Measurements from ENCODE around the gene FRRS1L.

Gene FRRS1L

DNA sequence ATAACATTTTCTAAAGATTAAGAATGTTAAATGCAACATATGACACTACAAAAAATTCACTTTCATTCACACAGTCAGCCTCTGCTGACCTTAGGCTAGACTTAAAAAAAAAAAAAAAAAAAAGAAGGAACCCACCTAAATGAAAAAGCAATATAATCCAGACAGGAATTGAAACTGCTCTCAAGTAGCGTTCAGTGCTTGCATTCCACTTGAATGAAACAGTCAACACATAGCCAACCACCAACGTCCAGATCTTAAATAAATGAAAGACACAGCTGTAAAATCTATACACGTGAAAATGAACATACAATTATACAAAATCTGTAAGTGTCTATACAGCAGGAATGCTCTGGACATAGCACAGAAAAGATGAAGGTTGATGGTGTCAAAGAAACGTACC lies 58.7 kb downstream of the FRRS1L start:
- Histone ChIP-seq H3K4me3 (ENCODE audit: low read length) (no peak overlapping the region), H3K9me3 (ENCODE audit: control insufficient read depth, insufficient read depth, low read length) (no peaks in the 10 kb centered on the region), H3K27ac (ENCODE audit: low read length) (no peak overlapping the region), H3K36me3 (ENCODE audit: control insufficient read depth, insufficient read depth, low read length) (no peaks in the 10 kb centered on the region), H3K27me3 (ENCODE audit: control insufficient read depth, insufficient read depth, low read length) (no peaks in the 10 kb centered on the region), H3K4me1 (ENCODE audit: control insufficient read depth, insufficient read depth, low read length) (no peaks in the 10 kb centered on the region)
- no CpG with 5 or more reads among the region's 4 CpGs for WGBS (ENCODE audit: insufficient coverage, insufficient read length)
- no peak for DNase-seq (ENCODE audit: low read depth, low spot score)

- no peak for DNase-seq (ENCODE audit: low read depth, low spot score)
- Histone ChIP-seq H3K27ac (ENCODE audit: low read length) (no peak overlapping the region), H3K27me3 (ENCODE audit: control insufficient read depth, insufficient read depth, low read length) (no peaks in the 10 kb centered on the region), H3K36me3 (ENCODE audit: control insufficient read depth, insufficient read depth, low read length) (no peaks in the 10 kb centered on the region), H3K9me3 (ENCODE audit: control insufficient read depth, insufficient read depth, low read length) (no peaks in the 10 kb centered on the region), H3K4me1 (ENCODE audit: control insufficient read depth, insufficient read depth, low read length) (no peaks in the 10 kb centered on the region), H3K4me3 (ENCODE audit: low read length) (no peak overlapping the region)
- no CpG with 5 or more reads among the region's 4 CpGs for WGBS (ENCODE audit: insufficient coverage, insufficient read length)
Observed at GRCh38 chr9:109107402-109108240, 59.4 kb downstream of the FRRS1L start.

GRCh38 chr9:109101810-109102209 lies 65.2 kb downstream of the FRRS1L start:
- no CpG with 5 or more reads among the region's 3 CpGs for WGBS (ENCODE audit: insufficient coverage, insufficient read length)
- H3K27ac ChIP-seq (ENCODE audit: low read length), result no peak overlapping the region
- no peak overlapping the region for H3K4me3 ChIP-seq (ENCODE audit: low read length)
- H3K9me3 ChIP-seq (ENCODE audit: control insufficient read depth, insufficient read depth, low read length), result no peaks in the 10 kb centered on the region
- H3K4me1 ChIP-seq (ENCODE audit: control insufficient read depth, insufficient read depth, low read length), result peaks cover 4% of the 10 kb centered on the region; the same call in 1 of the 2 replicates
- no peaks in the 10 kb centered on the region; the same call in 1 of the 2 replicates for H3K27me3 ChIP-seq (ENCODE audit: control insufficient read depth, insufficient read depth, low read length)
- no peaks in the 10 kb centered on the region for H3K36me3 ChIP-seq (ENCODE audit: control insufficient read depth, insufficient read depth, low read length)
- no peak for DNase-seq (ENCODE audit: low read depth, low spot score)

GRCh38 chr9:109101202-109101595 lies 65.8 kb downstream of the FRRS1L start:
- no CpG with 5 or more reads among the region's 3 CpGs for WGBS (ENCODE audit: insufficient coverage, insufficient read length)
- no peaks in the 10 kb centered on the region for H3K9me3 ChIP-seq (ENCODE audit: control insufficient read depth, insufficient read depth, low read length)
- no peak overlapping the region for H3K27ac ChIP-seq (ENCODE audit: low read length)
- DNase-seq (ENCODE audit: low read depth, low spot score), result no peak
- no peak overlapping the region for H3K4me3 ChIP-seq (ENCODE audit: low read length)
- H3K36me3 ChIP-seq (ENCODE audit: control insufficient read depth, insufficient read depth, low read length), result no peaks in the 10 kb centered on the region
- H3K27me3 ChIP-seq (ENCODE audit: control insufficient read depth, insufficient read depth, low read length), result no peaks in the 10 kb centered on the region; the same call in 1 of the 2 replicates
- H3K4me1 ChIP-seq (ENCODE audit: control insufficient read depth, insufficient read depth, low read length), result peaks cover 4% of the 10 kb centered on the region; the same call in 1 of the 2 replicates

- H3K36me3 ChIP-seq (ENCODE audit: control insufficient read depth, insufficient read depth, low read length), result no peaks in the 10 kb centered on the region
- DNase-seq (ENCODE audit: low read depth, low spot score), result no peak
- H3K4me3 ChIP-seq (ENCODE audit: low read length), result no peak overlapping the region
- H3K27me3 ChIP-seq (ENCODE audit: control insufficient read depth, insufficient read depth, low read length), result no peaks in the 10 kb centered on the region; the same call in 1 of the 2 replicates
- no CpG with 5 or more reads among the region's 3 CpGs for WGBS (ENCODE audit: insufficient coverage, insufficient read length)
- no peaks in the 10 kb centered on the region for H3K9me3 ChIP-seq (ENCODE audit: control insufficient read depth, insufficient read depth, low read length)
- H3K27ac ChIP-seq (ENCODE audit: low read length), result no peak overlapping the region
- peaks cover 4% of the 10 kb centered on the region; the same call in 1 of the 2 replicates for H3K4me1 ChIP-seq (ENCODE audit: control insufficient read depth, insufficient read depth, low read length)
Observed at GRCh38 chr9:109100543-109101201, 66.4 kb downstream of the FRRS1L start.

- H3K4me1 ChIP-seq (ENCODE audit: control insufficient read depth, insufficient read depth, low read length), result peaks cover 4% of the 10 kb centered on the region; the same call in 1 of the 2 replicates
- no CpG with 5 or more reads among the region's 2 CpGs for WGBS (ENCODE audit: insufficient coverage, insufficient read length)
- DNase-seq (ENCODE audit: low read depth, low spot score), result no peak
- H3K27ac ChIP-seq (ENCODE audit: low read length), result no peak overlapping the region
- H3K36me3 ChIP-seq (ENCODE audit: control insufficient read depth, insufficient read depth, low read length), result no peaks in the 10 kb centered on the region
- no peaks in the 10 kb centered on the region for H3K9me3 ChIP-seq (ENCODE audit: control insufficient read depth, insufficient read depth, low read length)
- no peaks in the 10 kb centered on the region; the same call in 1 of the 2 replicates for H3K27me3 ChIP-seq (ENCODE audit: control insufficient read depth, insufficient read depth, low read length)
- no peak overlapping the region for H3K4me3 ChIP-seq (ENCODE audit: low read length)
Observed at GRCh38 chr9:109098960-109099308, 68.1 kb downstream of the FRRS1L start.

DNA sequence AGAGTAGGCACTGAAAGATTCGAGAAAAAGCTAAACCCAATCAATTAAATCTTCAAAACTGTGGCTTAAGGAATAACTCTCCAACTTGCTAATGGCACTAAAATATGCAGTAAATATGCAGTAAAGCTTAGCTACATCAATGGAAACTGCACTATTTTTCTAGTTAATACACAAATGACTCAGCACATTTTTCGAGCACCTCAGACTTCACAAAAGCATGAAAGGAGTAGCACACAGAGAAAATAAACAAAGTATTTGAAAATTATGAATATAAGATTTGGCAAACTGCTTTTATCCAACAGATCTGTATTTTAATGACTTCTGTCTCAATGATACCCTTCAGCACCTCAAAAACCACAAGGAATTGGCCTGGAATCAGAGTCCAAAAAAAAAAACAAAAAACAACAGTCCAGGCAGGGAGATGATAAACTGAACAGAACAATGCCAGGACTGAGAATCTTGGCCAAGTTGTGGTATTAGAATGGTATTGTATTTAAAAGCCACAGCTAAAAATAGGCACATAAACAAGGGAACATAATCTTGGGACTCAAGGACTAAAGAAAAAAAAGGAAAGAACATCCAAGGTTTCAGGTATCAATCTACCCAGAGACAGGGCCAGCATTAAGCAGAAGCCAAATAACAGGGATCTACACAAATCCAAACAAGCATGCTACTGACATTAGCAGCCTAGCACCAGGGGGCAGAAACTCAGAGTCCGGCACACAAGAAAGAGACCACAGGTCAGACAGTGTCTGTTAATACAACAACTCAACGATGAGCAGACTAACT lies 68.7 kb downstream of the FRRS1L start:
- H3K27ac ChIP-seq (ENCODE audit: low read length), result no peak overlapping the region
- H3K4me3 ChIP-seq (ENCODE audit: low read length), result no peak overlapping the region
- no peaks in the 10 kb centered on the region for H3K36me3 ChIP-seq (ENCODE audit: control insufficient read depth, insufficient read depth, low read length)
- no peaks in the 10 kb centered on the region; the same call in 1 of the 2 replicates for H3K27me3 ChIP-seq (ENCODE audit: control insufficient read depth, insufficient read depth, low read length)
- peaks cover 4% of the 10 kb centered on the region; the same call in 1 of the 2 replicates for H3K4me1 ChIP-seq (ENCODE audit: control insufficient read depth, insufficient read depth, low read length)
- DNase-seq (ENCODE audit: low read depth, low spot score), result no peak
- H3K9me3 ChIP-seq (ENCODE audit: control insufficient read depth, insufficient read depth, low read length), result no peaks in the 10 kb centered on the region
- whole genome bisulfite sequencing (ENCODE audit: insufficient coverage, insufficient read length), result no CpG with 5 or more reads among the region's 4 CpGs

DNA sequence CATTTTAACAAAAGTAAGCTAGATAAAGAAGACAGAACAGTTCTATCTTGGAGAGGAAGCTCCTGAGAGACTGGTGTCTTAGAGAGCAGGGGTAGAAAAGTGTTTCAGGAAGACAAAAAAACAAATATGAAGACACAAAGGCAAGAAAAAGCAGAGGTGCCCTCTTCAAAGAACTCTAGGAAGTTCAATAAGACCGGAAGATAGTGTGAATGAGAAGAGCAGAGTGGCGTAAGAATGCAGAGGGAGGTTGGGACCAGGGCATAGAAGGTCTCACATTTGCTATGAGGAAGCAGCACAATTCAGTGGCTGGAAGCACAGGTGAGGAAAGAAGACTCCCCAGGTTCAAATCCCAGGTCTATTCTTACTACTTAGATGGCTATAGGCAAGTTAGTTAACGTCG lies 69.9 kb downstream of the FRRS1L start:
- Histone ChIP-seq H3K27ac (ENCODE audit: low read length) (no peak overlapping the region), H3K4me3 (ENCODE audit: low read length) (no peak overlapping the region), H3K4me1 (ENCODE audit: control insufficient read depth, insufficient read depth, low read length) (peaks cover 4% of the 10 kb centered on the region; the same call in 1 of the 2 replicates), H3K9me3 (ENCODE audit: control insufficient read depth, insufficient read depth, low read length) (no peaks in the 10 kb centered on the region), H3K36me3 (ENCODE audit: control insufficient read depth, insufficient read depth, low read length) (no peaks in the 10 kb centered on the region), H3K27me3 (ENCODE audit: control insufficient read depth, insufficient read depth, low read length) (no peaks in the 10 kb centered on the region; the same call in 1 of the 2 replicates)
- no CpG with 5 or more reads among the region's 4 CpGs for WGBS (ENCODE audit: insufficient coverage, insufficient read length)
- DNase-seq (ENCODE audit: low read depth, low spot score), result no peak

DNA sequence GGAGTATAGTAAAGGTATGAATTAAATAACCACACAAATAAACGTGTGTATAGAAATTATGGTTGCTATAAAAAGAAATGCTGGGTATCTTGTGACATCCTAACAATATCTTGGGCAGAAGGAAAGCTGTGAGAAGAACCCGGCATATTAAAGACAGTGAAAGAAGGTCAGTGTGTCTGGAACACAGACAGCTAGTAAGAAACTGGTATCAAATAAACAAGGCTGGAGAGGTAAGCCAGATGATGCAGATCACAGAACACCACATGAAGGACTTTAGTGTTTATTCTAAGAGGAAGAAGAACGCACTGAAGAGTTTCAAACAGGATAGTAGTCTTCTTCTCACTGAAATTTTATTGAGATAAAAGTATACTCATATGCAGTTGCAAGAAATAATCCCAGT lies 71.7 kb downstream of the FRRS1L start:
- no peak overlapping the region for H3K4me3 ChIP-seq (ENCODE audit: low read length)
- H3K4me1 ChIP-seq (ENCODE audit: control insufficient read depth, insufficient read depth, low read length), result peaks cover 4% of the 10 kb centered on the region; the same call in 1 of the 2 replicates
- H3K9me3 ChIP-seq (ENCODE audit: control insufficient read depth, insufficient read depth, low read length), result no peaks in the 10 kb centered on the region
- no peak for DNase-seq (ENCODE audit: low read depth, low spot score)
- no peaks in the 10 kb centered on the region; the same call in 1 of the 2 replicates for H3K27me3 ChIP-seq (ENCODE audit: control insufficient read depth, insufficient read depth, low read length)
- no peak overlapping the region for H3K27ac ChIP-seq (ENCODE audit: low read length)
- no CpG with 5 or more reads among the region's 3 CpGs for WGBS (ENCODE audit: insufficient coverage, insufficient read length)
- H3K36me3 ChIP-seq (ENCODE audit: control insufficient read depth, insufficient read depth, low read length), result peaks cover 4% of the 10 kb centered on the region; the same call in 1 of the 2 replicates

GRCh38 chr9:109094268-109094667 lies 72.8 kb downstream of the FRRS1L start:
- peaks cover 3% of the 10 kb centered on the region; the same call in 1 of the 2 replicates for H3K4me1 ChIP-seq (ENCODE audit: control insufficient read depth, insufficient read depth, low read length)
- H3K36me3 ChIP-seq (ENCODE audit: control insufficient read depth, insufficient read depth, low read length), result peaks cover 4% of the 10 kb centered on the region; the same call in 1 of the 2 replicates
- no peak for DNase-seq (ENCODE audit: low read depth, low spot score)
- H3K27ac ChIP-seq (ENCODE audit: low read length), result no peak overlapping the region
- no peaks in the 10 kb centered on the region for H3K27me3 ChIP-seq (ENCODE audit: control insufficient read depth, insufficient read depth, low read length)
- H3K4me3 ChIP-seq (ENCODE audit: low read length), result no peak overlapping the region
- no peaks in the 10 kb centered on the region for H3K9me3 ChIP-seq (ENCODE audit: control insufficient read depth, insufficient read depth, low read length)
- no CpG with 5 or more reads among the region's 6 CpGs for WGBS (ENCODE audit: insufficient coverage, insufficient read length)

All from iPS DF 6.9 (cell line).